HepG2 (cell line): ENCODE measurements around the gene SERTAD2. TPM values are rescaled to one million over a fixed set of nuclear protein-coding genes. Genes with fewer than 3 reads are reported as not detected.

Experiments used
- NFIC ChIP-seq: IDR thresholded peaks from 2 replicates; pipeline ENCODE4 v1.6.1; 2012; ENCODE audit warnings: mild to moderate bottlenecking, low read length, inconsistent platforms
- PHF8 ChIP-seq: sonication (generic); formaldehyde crosslinking; IDR thresholded peaks from 2 replicates; pipeline ENCODE4 v1.5.0; 2020; ENCODE audit warnings: missing genetic modification reagents
- SRSF1 ChIP-seq: fragments of 200-400 bp; formaldehyde crosslinking; optimal IDR thresholded peaks from 2 replicates; pipeline ENCODE3; 2017; ENCODE audit warnings: mild to moderate bottlenecking, low read depth, low read length, moderate library complexity
- TOPORS ChIP-seq: sonication (generic); formaldehyde crosslinking; IDR thresholded peaks from 2 replicates; pipeline ENCODE4 v1.8.0; 2023; ENCODE audit warnings: mild to moderate bottlenecking, missing genetic modification reagents
- ZNF17 ChIP-seq: sonication (generic); formaldehyde crosslinking; IDR thresholded peaks from 2 replicates; pipeline ENCODE4 v1.5.0; 2020; ENCODE audit warnings: mild to moderate bottlenecking, missing genetic modification reagents
- ZNF224 ChIP-seq: sonication (generic); formaldehyde crosslinking; IDR thresholded peaks from 2 replicates; pipeline ENCODE4 v1.5.0; 2020; ENCODE audit warnings: mild to moderate bottlenecking, missing genetic modification reagents
- ZNF724P ChIP-seq: sonication (generic); formaldehyde crosslinking; IDR thresholded peaks from 2 replicates; pipeline ENCODE4 v1.8.0; 2022; ENCODE audit warnings: missing genetic modification reagents, borderline replicate concordance
- ZNF747 ChIP-seq: sonication (generic); formaldehyde crosslinking; IDR thresholded peaks from 2 replicates; pipeline ENCODE4 v1.8.1; 2023; ENCODE audit warnings: missing genetic modification reagents, mild to moderate bottlenecking, borderline replicate concordance
- ZNF773 ChIP-seq: sonication (generic); formaldehyde crosslinking; IDR thresholded peaks from 2 replicates; pipeline ENCODE4 v1.4.0; 2020; ENCODE audit warnings: missing genetic modification reagents, borderline replicate concordance
- polyA plus RNA-seq, 8 experiments: library from polyadenylated mRNA; depleted of rRNA in 3 of 8; stranded (reverse) in 7 of 8; unstranded in 1 of 8; fragments of >200 nt; fragmentation: Illumina TruSeq in 4 of 8; extraction: Trizol in 4 of 8; gene quantifications; 2 replicates each; pipeline versions ENCODE4 v1.2.1 to v1.2.3, GENCODE V29; 2011 to 2016; ENCODE audit warnings: low read depth in 4 of 8, missing spikeins in 1 of 8, mixed read lengths in 1 of 8; ENCODE audit not compliant: insufficient read depth in 1 of 8
- total RNA-seq, 5 experiments: library from RNA; depleted of rRNA; stranded (reverse); fragments of >200 nt; fragmentation: Illumina TruSeq; extraction: Trizol; gene quantifications; 2 replicates each; pipeline ENCODE4 v1.2.3, GENCODE V29; 2016; ENCODE audit warnings: low read depth in 1 of 5
- TF ChIP-seq, protein P1 (sequence below): sonication (generic); formaldehyde crosslinking; IDR thresholded peaks from 2 replicates; pipeline ENCODE4 v1.5.0; 2020; ENCODE audit warnings: missing genetic modification reagents, mild to moderate bottlenecking, borderline replicate concordance
- TF ChIP-seq, protein P2 (sequence below): sonication (generic); formaldehyde crosslinking; IDR thresholded peaks from 2 replicates; pipeline ENCODE4 v1.5.0; 2020; ENCODE audit warnings: mild to moderate bottlenecking, missing genetic modification reagents, borderline replicate concordance
- TF ChIP-seq, protein P3 (sequence below): sonication (generic); IDR thresholded peaks from 2 replicates; pipeline ENCODE4 v1.6.1; 2016; ENCODE audit warnings: low read depth, borderline replicate concordance
- TF ChIP-seq, protein P4 (sequence below): sonication (generic); formaldehyde crosslinking; IDR thresholded peaks from 2 replicates; pipeline ENCODE4 v1.4.0; 2020; ENCODE audit warnings: missing genetic modification reagents, mild to moderate bottlenecking, borderline replicate concordance

Gene SERTAD2
- total and polyA plus RNA-seq, 2 of the 13 experiments (the other 11 are each of a cell fraction or from before 2014, with no cell fraction given): 6.7 to 22.6 TPM

DNA sequence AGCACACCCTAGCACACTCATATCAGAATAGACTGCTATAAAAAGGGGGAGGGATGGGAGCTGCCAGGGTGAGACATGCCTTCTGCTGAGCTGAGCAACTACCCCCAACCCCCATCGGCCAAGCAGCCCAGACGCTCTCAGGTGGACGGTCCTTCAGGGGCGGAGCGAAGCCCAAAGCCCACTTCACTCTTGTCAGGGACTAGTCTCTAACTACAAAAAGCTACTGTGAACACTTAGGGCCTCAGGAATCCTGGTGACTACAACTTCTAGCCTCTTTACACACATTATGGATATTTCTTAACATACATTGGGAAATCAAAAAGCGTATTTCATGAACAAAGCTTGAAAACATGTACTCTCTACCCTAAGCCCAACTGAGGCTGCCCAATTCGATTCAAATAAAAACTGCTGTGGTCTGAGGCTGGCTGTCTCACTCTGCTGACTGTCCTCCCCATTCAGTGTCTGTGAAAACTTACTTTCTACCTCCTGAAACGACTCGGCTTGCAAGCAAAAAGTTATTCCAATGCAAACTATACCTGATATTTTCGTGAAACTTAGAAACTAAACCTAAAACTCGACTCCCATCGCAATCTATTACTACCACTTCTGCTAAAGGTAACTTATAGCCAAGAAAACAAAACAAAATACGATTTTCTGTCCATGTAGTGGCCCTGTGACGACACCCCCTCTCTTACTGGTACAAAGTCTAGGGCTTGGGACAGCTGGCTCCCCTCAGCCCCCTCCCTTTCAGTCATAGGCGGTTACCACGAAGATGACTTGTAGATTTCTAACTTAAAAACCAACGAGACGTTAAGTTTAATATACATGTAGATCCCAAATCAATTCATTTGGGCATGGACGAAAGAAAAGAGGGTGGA, 1.2 kb downstream of the SERTAD2 start (continued):
- TF ChIP-seq, protein P1, sequence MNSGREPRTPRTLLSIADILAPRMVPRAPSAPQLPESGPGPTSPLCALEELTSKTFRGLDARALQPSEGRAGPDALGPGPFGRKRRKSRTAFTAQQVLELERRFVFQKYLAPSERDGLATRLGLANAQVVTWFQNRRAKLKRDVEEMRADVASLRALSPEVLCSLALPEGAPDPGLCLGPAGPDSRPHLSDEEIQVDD (CRISPR knock-in tag): no peak
- TF ChIP-seq, protein P2, sequence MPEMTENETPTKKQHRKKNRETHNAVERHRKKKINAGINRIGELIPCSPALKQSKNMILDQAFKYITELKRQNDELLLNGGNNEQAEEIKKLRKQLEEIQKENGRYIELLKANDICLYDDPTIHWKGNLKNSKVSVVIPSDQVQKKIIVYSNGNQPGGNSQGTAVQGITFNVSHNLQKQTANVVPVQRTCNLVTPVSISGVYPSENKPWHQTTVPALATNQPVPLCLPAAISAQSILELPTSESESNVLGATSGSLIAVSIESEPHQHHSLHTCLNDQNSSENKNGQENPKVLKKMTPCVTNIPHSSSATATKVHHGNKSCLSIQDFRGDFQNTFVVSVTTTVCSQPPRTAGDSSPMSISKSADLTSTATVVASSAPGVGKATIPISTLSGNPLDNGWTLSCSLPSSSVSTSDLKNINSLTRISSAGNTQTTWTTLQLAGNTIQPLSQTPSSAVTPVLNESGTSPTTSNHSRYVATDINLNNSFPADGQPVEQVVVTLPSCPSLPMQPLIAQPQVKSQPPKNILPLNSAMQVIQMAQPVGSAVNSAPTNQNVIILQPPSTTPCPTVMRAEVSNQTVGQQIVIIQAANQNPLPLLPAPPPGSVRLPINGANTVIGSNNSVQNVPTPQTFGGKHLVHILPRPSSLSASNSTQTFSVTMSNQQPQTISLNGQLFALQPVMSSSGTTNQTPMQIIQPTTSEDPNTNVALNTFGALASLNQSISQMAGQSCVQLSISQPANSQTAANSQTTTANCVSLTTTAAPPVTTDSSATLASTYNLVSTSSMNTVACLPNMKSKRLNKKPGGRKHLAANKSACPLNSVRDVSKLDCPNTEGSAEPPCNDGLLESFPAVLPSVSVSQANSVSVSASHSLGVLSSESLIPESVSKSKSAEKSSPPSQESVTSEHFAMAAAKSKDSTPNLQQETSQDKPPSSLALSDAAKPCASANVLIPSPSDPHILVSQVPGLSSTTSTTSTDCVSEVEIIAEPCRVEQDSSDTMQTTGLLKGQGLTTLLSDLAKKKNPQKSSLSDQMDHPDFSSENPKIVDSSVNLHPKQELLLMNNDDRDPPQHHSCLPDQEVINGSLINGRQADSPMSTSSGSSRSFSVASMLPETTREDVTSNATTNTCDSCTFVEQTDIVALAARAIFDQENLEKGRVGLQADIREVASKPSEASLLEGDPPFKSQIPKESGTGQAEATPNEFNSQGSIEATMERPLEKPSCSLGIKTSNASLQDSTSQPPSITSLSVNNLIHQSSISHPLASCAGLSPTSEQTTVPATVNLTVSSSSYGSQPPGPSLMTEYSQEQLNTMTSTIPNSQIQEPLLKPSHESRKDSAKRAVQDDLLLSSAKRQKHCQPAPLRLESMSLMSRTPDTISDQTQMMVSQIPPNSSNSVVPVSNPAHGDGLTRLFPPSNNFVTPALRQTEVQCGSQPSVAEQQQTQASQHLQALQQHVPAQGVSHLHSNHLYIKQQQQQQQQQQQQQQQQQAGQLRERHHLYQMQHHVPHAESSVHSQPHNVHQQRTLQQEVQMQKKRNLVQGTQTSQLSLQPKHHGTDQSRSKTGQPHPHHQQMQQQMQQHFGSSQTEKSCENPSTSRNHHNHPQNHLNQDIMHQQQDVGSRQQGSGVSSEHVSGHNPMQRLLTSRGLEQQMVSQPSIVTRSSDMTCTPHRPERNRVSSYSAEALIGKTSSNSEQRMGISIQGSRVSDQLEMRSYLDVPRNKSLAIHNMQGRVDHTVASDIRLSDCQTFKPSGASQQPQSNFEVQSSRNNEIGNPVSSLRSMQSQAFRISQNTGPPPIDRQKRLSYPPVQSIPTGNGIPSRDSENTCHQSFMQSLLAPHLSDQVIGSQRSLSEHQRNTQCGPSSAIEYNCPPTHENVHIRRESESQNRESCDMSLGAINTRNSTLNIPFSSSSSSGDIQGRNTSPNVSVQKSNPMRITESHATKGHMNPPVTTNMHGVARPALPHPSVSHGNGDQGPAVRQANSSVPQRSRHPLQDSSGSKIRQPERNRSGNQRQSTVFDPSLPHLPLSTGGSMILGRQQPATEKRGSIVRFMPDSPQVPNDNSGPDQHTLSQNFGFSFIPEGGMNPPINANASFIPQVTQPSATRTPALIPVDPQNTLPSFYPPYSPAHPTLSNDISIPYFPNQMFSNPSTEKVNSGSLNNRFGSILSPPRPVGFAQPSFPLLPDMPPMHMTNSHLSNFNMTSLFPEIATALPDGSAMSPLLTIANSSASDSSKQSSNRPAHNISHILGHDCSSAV: no peak
- no peak for TF ChIP-seq TOPORS (CRISPR knock-in tag)
- TF ChIP-seq, protein P3, sequence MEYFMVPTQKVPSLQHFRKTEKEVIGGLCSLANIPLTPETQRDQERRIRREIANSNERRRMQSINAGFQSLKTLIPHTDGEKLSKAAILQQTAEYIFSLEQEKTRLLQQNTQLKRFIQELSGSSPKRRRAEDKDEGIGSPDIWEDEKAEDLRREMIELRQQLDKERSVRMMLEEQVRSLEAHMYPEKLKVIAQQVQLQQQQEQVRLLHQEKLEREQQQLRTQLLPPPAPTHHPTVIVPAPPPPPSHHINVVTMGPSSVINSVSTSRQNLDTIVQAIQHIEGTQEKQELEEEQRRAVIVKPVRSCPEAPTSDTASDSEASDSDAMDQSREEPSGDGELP: peak; percentile 95
- no peak for TF ChIP-seq NFIC
- no peak for TF ChIP-seq SRSF1
- TF ChIP-seq, protein P4, sequence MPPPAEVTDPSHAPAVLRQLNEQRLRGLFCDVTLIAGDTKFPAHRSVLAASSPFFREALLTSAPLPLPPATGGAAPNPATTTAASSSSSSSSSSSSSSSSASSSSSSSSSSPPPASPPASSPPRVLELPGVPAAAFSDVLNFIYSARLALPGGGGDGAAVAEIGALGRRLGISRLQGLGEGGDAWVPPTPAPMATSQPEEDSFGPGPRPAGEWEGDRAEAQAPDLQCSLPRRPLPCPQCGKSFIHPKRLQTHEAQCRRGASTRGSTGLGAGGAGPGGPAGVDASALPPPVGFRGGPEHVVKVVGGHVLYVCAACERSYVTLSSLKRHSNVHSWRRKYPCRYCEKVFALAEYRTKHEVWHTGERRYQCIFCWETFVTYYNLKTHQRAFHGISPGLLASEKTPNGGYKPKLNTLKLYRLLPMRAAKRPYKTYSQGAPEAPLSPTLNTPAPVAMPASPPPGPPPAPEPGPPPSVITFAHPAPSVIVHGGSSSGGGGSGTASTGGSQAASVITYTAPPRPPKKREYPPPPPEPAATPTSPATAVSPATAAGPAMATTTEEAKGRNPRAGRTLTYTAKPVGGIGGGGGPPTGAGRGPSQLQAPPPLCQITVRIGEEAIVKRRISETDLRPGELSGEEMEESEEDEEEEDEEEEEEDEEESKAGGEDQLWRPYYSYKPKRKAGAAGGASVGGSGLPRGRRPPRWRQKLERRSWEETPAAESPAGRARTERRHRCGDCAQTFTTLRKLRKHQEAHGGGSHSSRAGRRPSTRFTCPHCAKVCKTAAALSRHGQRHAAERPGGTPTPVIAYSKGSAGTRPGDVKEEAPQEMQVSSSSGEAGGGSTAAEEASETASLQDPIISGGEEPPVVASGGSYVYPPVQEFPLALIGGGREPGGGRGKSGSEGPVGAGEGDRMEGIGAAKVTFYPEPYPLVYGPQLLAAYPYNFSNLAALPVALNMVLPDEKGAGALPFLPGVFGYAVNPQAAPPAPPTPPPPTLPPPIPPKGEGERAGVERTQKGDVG (CRISPR knock-in tag): no peak
- TF ChIP-seq PHF8: no peak; the same call in 1 of the 2 replicates
- no peak for TF ChIP-seq ZNF17
- TF ChIP-seq ZNF773 (CRISPR knock-in tag): no peak
- no peak for TF ChIP-seq ZNF747 (CRISPR knock-in tag)
- TF ChIP-seq ZNF224 (CRISPR knock-in tag): no peak
- no peak for TF ChIP-seq ZNF724P (CRISPR knock-in tag)
